Thyroid gland (tissue), 4 donors: ENCODE results near the gene KLHL21. TPM values are rescaled to one million over a fixed set of nuclear protein-coding genes. Genes with fewer than 3 reads are reported as not detected.
"Not testable (repeated sequence)": the region's sequence is repeated elsewhere in the genome, so short reads cannot be mapped to it uniquely, and the experiment has no call there.

Experiments
- DNase-seq, 2 donors: peaks; one replicate each; pipeline ENCODE4 v3.0.0-alpha.2; 2019
- H3K27ac ChIP-seq, 3 donors: fragments of 200-600 bp; sonication (generic); 1 replicate in 2 of 3; 2 replicates in 1 of 3; pipeline ENCODE4 v1.5.1; 2016 to 2019; ENCODE audit warnings: mild to moderate bottlenecking in 1 of 3, moderate library complexity in 1 of 3
- H3K27me3 ChIP-seq: fragments of 200-600 bp; sonication (generic); one replicate; pipeline ENCODE4 v1.5.1; 2019
- H3K36me3 ChIP-seq, 2 donors: fragments of 200-600 bp; sonication (generic); one replicate each; pipeline ENCODE4 v1.5.1; 2016 to 2019
- H3K4me1 ChIP-seq, 2 donors: fragments of 200-600 bp; sonication (generic); one replicate each; pipeline ENCODE4 v1.5.1; 2017 to 2019
- H3K4me3 ChIP-seq, 3 donors: fragments of 200-600 bp; sonication (generic); replicated peaks in 1 of 3; 1 replicate in 2 of 3; 2 replicates in 1 of 3; pipeline ENCODE4 v1.5.1; 2016; ENCODE audit warnings: mild to moderate bottlenecking in 1 of 3
- H3K9me3 ChIP-seq: fragments of 200-600 bp; sonication (generic); one replicate; pipeline ENCODE4 v1.5.1; 2017
- POLR2A ChIP-seq, 2 donors: fragments of 450-650 bp; IDR thresholded peaks; one replicate each; pipeline ENCODE4 v1.6.1; 2017; ENCODE audit warnings: antibody characterized with exemption in 2 of 2, mild to moderate bottlenecking in 2 of 2, moderate library complexity in 1 of 2
- WGBS, 2 donors: methylation state at CpG; one replicate each; pipeline ENCODE4 v1.1.5; 2017; 5-methylcytosine and 5-hydroxymethylcytosine counted together
- intact Hi-C: fragments of 100-400 bp; cut with DNase I; formaldehyde crosslinking; loops from one replicate; pipeline ENCODE4 v1.15.1; 2023
- total RNA-seq, 4 donors: library from RNA; depleted of rRNA; stranded (reverse); fragments of >200 nt; gene quantifications; one replicate each; pipeline ENCODE4 v1.2.3, GENCODE V29; 2016
- TF ChIP-seq, protein P1 (sequence below), 6 experiments: fragments of 200-600 bp in 3 of 6; fragments of 450-650 bp in 3 of 6; sonication (generic) in 3 of 6; IDR thresholded peaks; one replicate each; pipeline ENCODE4 v1.5.1; 2016 to 2019; ENCODE audit warnings: antibody characterized with exemption in 6 of 6, mild to moderate bottlenecking in 2 of 6, inconsistent platforms in 1 of 6, moderate library complexity in 1 of 6

The KLHL21 gene
- total RNA-seq, 4 donors from 2014 or later, result 34.9 to 68.4 (median 44.6) TPM

GRCh38 chr1:6601049-6601922 is 1.4 kb downstream of the KLHL21 start:
- 0 to 1% methylated on average over 21 to 27 of the region's 40 CpGs for WGBS, 2 donors
- Histone ChIP-seq H3K36me3 (peaks cover 17 to 27% of the 10 kb centered on the region in 2 donors), H3K27me3 (no peaks in the 10 kb centered on the region), H3K4me1 (peaks cover 39 to 62% of the 10 kb centered on the region in 2 donors), H3K27ac (peak overlapping the region; percentile 98 to 99 (median 99)), H3K9me3 (no peaks in the 10 kb centered on the region), H3K4me3 (peak overlapping the region; percentile 62 to 92 (median 91))
- intact Hi-C loops, result loop anchor here (2.0 kb wide), 1 partner anchor 14 kb away; no protein-coding TSS in a partner anchor
- peak; percentile 40 to 80 for TF ChIP-seq POLR2A (IDR thresholded peaks at IDR 0.05)
- TF ChIP-seq, protein P1, sequence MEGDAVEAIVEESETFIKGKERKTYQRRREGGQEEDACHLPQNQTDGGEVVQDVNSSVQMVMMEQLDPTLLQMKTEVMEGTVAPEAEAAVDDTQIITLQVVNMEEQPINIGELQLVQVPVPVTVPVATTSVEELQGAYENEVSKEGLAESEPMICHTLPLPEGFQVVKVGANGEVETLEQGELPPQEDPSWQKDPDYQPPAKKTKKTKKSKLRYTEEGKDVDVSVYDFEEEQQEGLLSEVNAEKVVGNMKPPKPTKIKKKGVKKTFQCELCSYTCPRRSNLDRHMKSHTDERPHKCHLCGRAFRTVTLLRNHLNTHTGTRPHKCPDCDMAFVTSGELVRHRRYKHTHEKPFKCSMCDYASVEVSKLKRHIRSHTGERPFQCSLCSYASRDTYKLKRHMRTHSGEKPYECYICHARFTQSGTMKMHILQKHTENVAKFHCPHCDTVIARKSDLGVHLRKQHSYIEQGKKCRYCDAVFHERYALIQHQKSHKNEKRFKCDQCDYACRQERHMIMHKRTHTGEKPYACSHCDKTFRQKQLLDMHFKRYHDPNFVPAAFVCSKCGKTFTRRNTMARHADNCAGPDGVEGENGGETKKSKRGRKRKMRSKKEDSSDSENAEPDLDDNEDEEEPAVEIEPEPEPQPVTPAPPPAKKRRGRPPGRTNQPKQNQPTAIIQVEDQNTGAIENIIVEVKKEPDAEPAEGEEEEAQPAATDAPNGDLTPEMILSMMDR (IDR thresholded peaks at IDR 0.05), result no peak
- DNase-seq, result peak; percentile 80 to 87

- Histone ChIP-seq H3K4me3 (peak overlapping the region; percentile 62 to 92 (median 91)), H3K9me3 (no peaks in the 10 kb centered on the region), H3K36me3 (peaks cover 20 to 32% of the 10 kb centered on the region in 2 donors), H3K27ac (peak overlapping the region; percentile 98 to 99 (median 99)), H3K4me1 (peaks cover 33 to 59% of the 10 kb centered on the region in 2 donors), H3K27me3 (no peaks in the 10 kb centered on the region)
- TF ChIP-seq, protein P1 (IDR thresholded peaks at IDR 0.05), result no peak
- TF ChIP-seq POLR2A (IDR thresholded peaks at IDR 0.05), result no peak
- DNase-seq, result no peak
- intact Hi-C loops, result loop anchor here (2.0 kb wide), 1 partner anchor 14 kb away; no protein-coding TSS in a partner anchor
- 24 to 38% methylated on average over 6 to 10 of the region's 10 CpGs for WGBS, 2 donors
Measured at GRCh38 chr1:6600410-6601048, 2.1 kb downstream of the KLHL21 start.

GRCh38 chr1:6599991-6600390 is 2.7 kb downstream of the KLHL21 start:
- WGBS, 2 donors, result 80 to 91% methylated on average over 8 of the region's 8 CpGs
- intact Hi-C loops, result loop anchor here (2.0 kb wide), 1 partner anchor 15 kb away; no protein-coding TSS in a partner anchor
- peaks cover 21 to 37% of the 10 kb centered on the region in 2 donors for H3K36me3 ChIP-seq
- peaks cover 32 to 56% of the 10 kb centered on the region in 2 donors for H3K4me1 ChIP-seq
- not testable (repeated sequence) for H3K27me3 ChIP-seq, H3K9me3 ChIP-seq, DNase-seq
- peak overlapping the region; percentile 98 to 99 (median 99) for H3K27ac ChIP-seq
- peak overlapping the region in 1 of 3 donors; percentile 92 for H3K4me3 ChIP-seq

DNA sequence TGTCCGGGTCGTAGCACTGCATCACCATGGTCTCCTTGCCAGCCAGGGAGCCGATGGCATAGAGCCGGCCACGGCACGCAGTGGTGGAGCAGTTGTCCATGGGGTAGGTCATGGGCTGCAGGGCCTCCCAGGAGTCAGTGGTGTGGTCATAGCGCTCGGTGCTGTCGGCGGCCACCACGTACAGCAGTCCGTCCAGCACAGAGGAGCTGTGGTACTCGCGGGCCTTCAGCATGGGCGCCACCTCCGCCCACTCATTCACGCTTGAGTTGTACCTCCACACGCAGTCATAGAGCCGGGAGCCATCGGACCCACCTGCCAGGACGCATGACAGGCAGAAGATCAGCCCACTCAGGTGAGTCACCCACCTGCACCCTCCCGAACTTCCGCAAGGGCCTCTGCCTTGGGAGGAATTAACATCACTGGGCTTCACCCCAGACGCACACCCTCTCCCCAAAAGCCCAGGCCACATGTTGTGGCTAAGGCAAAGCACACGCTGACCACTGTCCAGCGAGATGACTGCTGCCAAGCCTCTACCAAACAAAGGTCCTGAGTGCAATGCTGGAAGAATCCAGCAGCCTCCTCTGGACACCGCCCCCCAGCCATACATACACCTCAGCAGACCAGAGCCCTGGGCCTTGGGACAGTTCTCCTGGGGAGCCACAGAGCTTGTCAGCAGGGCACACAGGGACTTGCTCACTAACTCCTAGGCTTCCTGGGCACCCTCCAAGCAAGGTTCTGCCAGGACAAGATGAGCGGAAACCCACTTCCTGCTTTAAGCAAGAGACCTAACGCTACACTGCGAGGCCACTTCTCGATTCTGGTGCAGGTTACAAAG is 3.3 kb downstream of the KLHL21 start:
- H3K27me3 ChIP-seq, result no peaks in the 10 kb centered on the region
- H3K27ac ChIP-seq, result peak overlapping the region in 1 of 3 donors; percentile 15
- DNase-seq, result no peak
- H3K4me3 ChIP-seq, result peak overlapping the region in 1 of 3 donors; percentile 92
- intact Hi-C loops, result no loop called here
- no peak for TF ChIP-seq POLR2A (IDR thresholded peaks at IDR 0.05)
- TF ChIP-seq, protein P1 (IDR thresholded peaks at IDR 0.05), result no peak
- no peaks in the 10 kb centered on the region for H3K9me3 ChIP-seq
- H3K36me3 ChIP-seq, result peaks cover 27 to 44% of the 10 kb centered on the region in 2 donors
- peaks cover 29 to 49% of the 10 kb centered on the region in 2 donors for H3K4me1 ChIP-seq
- 91 to 92% methylated on average over 21 to 27 of the region's 31 CpGs for WGBS, 2 donors

DNA sequence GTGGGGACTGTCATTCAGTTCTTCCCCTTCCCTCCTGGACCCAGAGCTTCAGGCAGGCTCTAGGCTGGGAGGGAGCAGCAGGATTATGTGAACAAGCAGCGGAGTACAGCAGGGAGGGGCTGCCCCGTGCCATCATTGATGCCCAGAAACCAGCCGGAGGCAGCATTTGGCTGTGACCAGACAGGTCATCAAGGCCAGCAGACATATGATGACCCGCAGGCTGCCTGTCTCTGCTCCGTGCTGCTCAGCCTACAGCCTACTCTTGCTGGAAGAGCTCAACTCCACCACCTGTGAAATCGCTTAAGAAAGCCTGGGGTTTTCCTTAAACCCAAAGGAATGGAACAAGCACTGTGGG is 4.9 kb downstream of the KLHL21 start:
- Histone ChIP-seq H3K4me3 (no peak overlapping the region), H3K27ac (no peak overlapping the region), H3K9me3 (no peaks in the 10 kb centered on the region), H3K27me3 (no peaks in the 10 kb centered on the region), H3K36me3 (peaks cover 43 to 60% of the 10 kb centered on the region in 2 donors), H3K4me1 (peaks cover 20 to 39% of the 10 kb centered on the region in 2 donors)
- TF ChIP-seq POLR2A (IDR thresholded peaks at IDR 0.05), result no peak
- TF ChIP-seq, protein P1 (IDR thresholded peaks at IDR 0.05), result no peak
- 95 to 96% methylated on average over 4 to 6 of the region's 6 CpGs for WGBS, 2 donors
- intact Hi-C loops, result no loop called here
- no peak for DNase-seq
